Heart left ventricle (tissue), 13 donors: ENCODE data around the gene CYTIP.

Source experiments
- CTCF ChIP-seq, 12 donors: fragments of 200-600 bp; sonication (generic) in 4 of 12; IDR thresholded peaks; one replicate each; pipeline versions ENCODE4 v1.5.0 to v1.8.0; 2018 to 2022; ENCODE audit warnings: antibody characterized with exemption in 12 of 12, mild to moderate bottlenecking in 5 of 12
- POLR2A ChIP-seq, 2 donors: fragments of 450-650 bp; IDR thresholded peaks; one replicate each; pipeline ENCODE4 v1.6.1; 2017; ENCODE audit warnings: antibody characterized with exemption in 2 of 2, mild to moderate bottlenecking in 2 of 2, moderate library complexity in 2 of 2
- donor health status: ischemic (EF 13 %, LVEDD 7.1; RV severe dilation, severe dysfunction).
- donor health status: DM: no; HTN: yes; CAD: no.
- donor health status: DM: no; HTN: no; CAD: no.
- donor health status: ischemic (EF 25% LVEDD 6.9; RV normal size, moderate dysfunction).
- donor health status: ischemic (EF 25% LVEDD 5.7; RV mildly dilated, moderate dysfunction).
- donor health status: ischemic (EF 35%, LVEDD 5.7; RV mildly dilated, moderate dysfunction).
- donor health status: nonischemic (EF 11% LVEDD 7.7; RV severe dilation, severe dysfunction).
- donor health status: DM: yes; HTN: yes; CAD: no.
- donor health status: PGD.
- donor health status: ischemic (EF 29% LVEDD 5.4; RV normal size, mild dysfunction).
- donor health status: nonischemic (EF 23%, LVEDD 6.1; RV moderate dilation, normal function).

- TF ChIP-seq CTCF (IDR thresholded peaks at IDR 0.05) = no peak
- TF ChIP-seq POLR2A (IDR thresholded peaks at IDR 0.05) = no peak
Observed at GRCh38 chr2:157428500-157429175, 15.3 kb downstream of the CYTIP start.
